Inflammatory macrophage treated with lipopolysaccharide for 4 hours (primary cell): ENCODE data around the gene COX17.

Experiments
- DNase-seq: peaks from one replicate; pipeline ENCODE4 v3.0.0-alpha.2; 2020

COX17 gene

GRCh38 chr3:119642746-119643473 lies 34.3 kb downstream of the COX17 start:
- DNase-seq: peak; percentile 66

GRCh38 chr3:119641416-119641815 lies 35.8 kb downstream of the COX17 start:
- DNase-seq: no peak

GRCh38 chr3:119639494-119640350 lies 37.5 kb downstream of the COX17 start:
- DNase-seq: peak; percentile 85

- peak; percentile 95 for DNase-seq
Observed at GRCh38 chr3:119637679-119638477, 39.3 kb downstream of the COX17 start.

- no peak for DNase-seq
Observed at GRCh38 chr3:119636891-119637611, 40.2 kb downstream of the COX17 start.

- DNase-seq: peak; percentile 75
Observed at GRCh38 chr3:119636249-119636648, 41.0 kb downstream of the COX17 start.

GRCh38 chr3:119635719-119636118 lies 41.5 kb downstream of the COX17 start:
- no peak for DNase-seq

- DNase-seq: no peak
Observed at GRCh38 chr3:119632829-119633228, 44.4 kb downstream of the COX17 start.

- DNase-seq: peak; percentile 65
Observed at GRCh38 chr3:119632216-119632615, 45.0 kb downstream of the COX17 start.

GRCh38 chr3:119631516-119631915 lies 45.7 kb downstream of the COX17 start:
- no peak for DNase-seq

GRCh38 chr3:119630880-119631329 lies 46.3 kb downstream of the COX17 start:
- DNase-seq: peak; percentile 56

- peak; percentile 92 for DNase-seq
Observed at GRCh38 chr3:119630128-119630879, 46.9 kb downstream of the COX17 start.

- peak; percentile 96 for DNase-seq
Observed at GRCh38 chr3:119628816-119629445, 48.3 kb downstream of the COX17 start.

GRCh38 chr3:119628390-119628789 lies 48.8 kb downstream of the COX17 start:
- DNase-seq: peak; percentile 81

GRCh38 chr3:119627461-119627860 lies 49.7 kb downstream of the COX17 start:
- DNase-seq: peak; percentile 89

- peak; percentile 71 for DNase-seq
Observed at GRCh38 chr3:119626196-119626595, 51.0 kb downstream of the COX17 start.

- DNase-seq: no peak
Observed at GRCh38 chr3:119625451-119626153, 51.6 kb downstream of the COX17 start.

GRCh38 chr3:119624002-119624720 lies 53.0 kb downstream of the COX17 start:
- peak; percentile 71 for DNase-seq

GRCh38 chr3:119620899-119621298 lies 56.3 kb downstream of the COX17 start:
- no peak for DNase-seq
